ENCODE measurements around the gene MLEC.

DNA sequence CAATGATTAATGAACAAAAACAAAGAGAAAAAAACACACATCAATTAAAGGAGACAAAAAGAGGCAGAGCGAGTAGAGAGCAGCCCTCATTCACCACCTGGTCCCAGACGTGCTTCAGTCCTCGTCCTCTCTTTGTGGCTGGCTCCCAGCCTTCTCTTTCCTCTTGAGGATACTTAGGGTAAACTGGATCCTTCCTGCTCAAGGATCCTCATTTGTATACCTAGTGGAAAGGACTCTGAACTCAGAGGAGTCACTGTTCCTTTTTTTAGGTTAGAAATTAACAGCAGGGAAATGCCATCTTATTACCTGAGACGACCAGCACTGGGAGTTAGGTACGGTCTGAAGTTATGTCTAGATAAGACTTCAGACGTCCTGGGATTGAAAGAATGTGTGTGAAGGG, 9.7 kb downstream of the MLEC start:
- no peak for TF ChIP-seq ZNF384 (IDR thresholded peaks at IDR 0.05)
- no peak for TF ChIP-seq TARDBP (IDR thresholded peaks at IDR 0.05)
- no peak for TF ChIP-seq FOXM1 (IDR thresholded peaks at IDR 0.05; ENCODE audit: borderline replicate concordance)
- no peak for TF ChIP-seq L3MBTL2 (conservative IDR thresholded peaks at IDR 0.05)
- no peak for TF ChIP-seq SUZ12 (IDR thresholded peaks at IDR 0.05)
- TF ChIP-seq ELF4 (IDR thresholded peaks at IDR 0.05) = no peak
- no peak for TF ChIP-seq FOXA1 (IDR thresholded peaks at IDR 0.05)
- no peak for TF ChIP-seq BHLHE40 (IDR thresholded peaks at IDR 0.05; ENCODE audit: borderline replicate concordance)

All from HEK293T (cell line).